Suprapubic skin (tissue), 4 donors: ENCODE data around the gene FAM200B. TPM values are rescaled to one million over a fixed set of nuclear protein-coding genes. Genes with fewer than 3 reads are reported as not detected.

Experiments used
- DNase-seq, 2 donors: peaks; one replicate each; pipeline ENCODE4 v3.0.0-alpha.2; 2019; ENCODE audit warnings: low spot score in 2 of 2
- H3K27ac ChIP-seq: fragments of 200-600 bp; sonication (generic); one replicate; pipeline ENCODE4 v1.5.1; 2019
- H3K27me3 ChIP-seq: fragments of 200-600 bp; sonication (generic); one replicate; pipeline ENCODE4 v1.5.1; 2019
- H3K36me3 ChIP-seq: fragments of 200-600 bp; sonication (generic); one replicate; pipeline ENCODE4 v1.5.1; 2019
- H3K4me1 ChIP-seq: fragments of 200-600 bp; sonication (generic); one replicate; pipeline ENCODE4 v1.5.1; 2019
- H3K4me3 ChIP-seq: fragments of 200-600 bp; sonication (generic); one replicate; pipeline ENCODE4 v1.5.1; 2019; ENCODE audit warnings: mild to moderate bottlenecking
- H3K9me3 ChIP-seq: fragments of 200-600 bp; sonication (generic); one replicate; pipeline ENCODE4 v1.5.1; 2019
- EP300 ChIP-seq: sonication (generic); formaldehyde crosslinking; IDR thresholded peaks from one replicate; pipeline ENCODE4 v1.6.1; 2017; ENCODE audit warnings: antibody characterized with exemption
- POLR2A ChIP-seq, 2 donors: fragments of 450-650 bp; IDR thresholded peaks; one replicate each; pipeline ENCODE4 v1.6.1; 2017; ENCODE audit warnings: antibody characterized with exemption in 2 of 2, mild to moderate bottlenecking in 2 of 2, moderate library complexity in 2 of 2
- POLR2AphosphoS5 ChIP-seq, 3 donors: sonication (generic); formaldehyde crosslinking; IDR thresholded peaks; one replicate each; pipeline ENCODE4 v1.6.1; 2017; ENCODE audit warnings: antibody characterized with exemption in 3 of 3
- WGBS: methylation state at CpG from one replicate; pipeline ENCODE4 v1.1.5; 2018; 5-methylcytosine and 5-hydroxymethylcytosine counted together
- total RNA-seq, 4 donors: library from RNA; depleted of rRNA; stranded (reverse); fragments of >200 nt; gene quantifications; one replicate each; pipeline ENCODE4 v1.1.0, GENCODE V29; 2016
- TF ChIP-seq, protein P1 (sequence below), 2 donors: fragments of 200-600 bp in 1 of 2; fragments of 450-650 bp in 1 of 2; sonication (generic) in 1 of 2; IDR thresholded peaks; one replicate each; pipeline ENCODE4 v1.5.1; 2016 to 2019; ENCODE audit warnings: antibody characterized with exemption in 2 of 2, mild to moderate bottlenecking in 1 of 2, moderate library complexity in 1 of 2

Gene FAM200B
- total RNA-seq, 4 donors from 2014 or later, result 18.6 to 39.0 (median 27.5) TPM

DNA sequence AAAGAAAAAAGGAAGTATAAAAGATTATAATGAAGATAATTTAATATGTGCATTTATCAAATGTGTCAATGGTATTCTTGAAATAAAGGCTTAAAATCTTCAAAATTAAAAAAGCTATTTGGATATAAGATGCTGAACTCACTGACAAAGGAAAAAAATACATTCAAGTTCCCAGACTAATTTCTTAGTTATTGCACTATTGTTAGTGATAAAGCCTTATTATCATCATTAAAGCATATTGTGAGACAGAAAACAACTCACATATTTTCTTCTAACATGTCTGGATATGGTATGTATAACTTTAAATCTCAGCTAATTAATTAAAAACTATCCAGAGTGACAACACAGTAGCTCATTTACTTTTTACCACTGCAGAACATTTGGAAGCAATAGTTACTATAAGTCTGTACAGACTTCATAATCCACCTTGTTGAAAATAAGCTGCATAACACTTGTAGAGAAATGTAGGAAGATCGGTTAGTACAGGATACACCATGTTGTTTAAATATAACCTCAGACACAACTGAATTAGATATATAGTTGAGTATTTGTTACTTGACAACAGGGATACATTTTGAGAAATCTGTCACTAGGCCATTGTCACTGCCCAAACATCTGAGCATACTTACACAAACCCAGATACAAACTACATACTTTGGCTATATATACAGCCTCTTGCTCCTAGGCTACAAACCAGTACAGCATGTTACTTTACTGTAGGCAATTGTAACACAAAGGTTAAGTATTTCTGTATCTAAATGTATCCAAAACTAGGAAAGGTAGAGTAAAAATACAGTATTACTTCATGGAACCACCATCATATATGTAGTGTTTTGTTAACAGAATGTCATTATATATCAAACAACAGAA, 12.8 kb upstream of the FAM200B start:
- H3K4me3 ChIP-seq, result no peak overlapping the region
- DNase-seq, result no peak
- 81% methylated on average over 1 of the region's 1 CpG for WGBS
- no peak overlapping the region for H3K27ac ChIP-seq
- H3K4me1 ChIP-seq, result peaks cover 9% of the 10 kb centered on the region
- no peaks in the 10 kb centered on the region for H3K9me3 ChIP-seq
- no peaks in the 10 kb centered on the region for H3K27me3 ChIP-seq
- no peaks in the 10 kb centered on the region for H3K36me3 ChIP-seq
- TF ChIP-seq POLR2A (IDR thresholded peaks at IDR 0.05) (no peak), EP300 (no peak), POLR2AphosphoS5 (IDR thresholded peaks at IDR 0.05) (no peak)
- TF ChIP-seq, protein P1, sequence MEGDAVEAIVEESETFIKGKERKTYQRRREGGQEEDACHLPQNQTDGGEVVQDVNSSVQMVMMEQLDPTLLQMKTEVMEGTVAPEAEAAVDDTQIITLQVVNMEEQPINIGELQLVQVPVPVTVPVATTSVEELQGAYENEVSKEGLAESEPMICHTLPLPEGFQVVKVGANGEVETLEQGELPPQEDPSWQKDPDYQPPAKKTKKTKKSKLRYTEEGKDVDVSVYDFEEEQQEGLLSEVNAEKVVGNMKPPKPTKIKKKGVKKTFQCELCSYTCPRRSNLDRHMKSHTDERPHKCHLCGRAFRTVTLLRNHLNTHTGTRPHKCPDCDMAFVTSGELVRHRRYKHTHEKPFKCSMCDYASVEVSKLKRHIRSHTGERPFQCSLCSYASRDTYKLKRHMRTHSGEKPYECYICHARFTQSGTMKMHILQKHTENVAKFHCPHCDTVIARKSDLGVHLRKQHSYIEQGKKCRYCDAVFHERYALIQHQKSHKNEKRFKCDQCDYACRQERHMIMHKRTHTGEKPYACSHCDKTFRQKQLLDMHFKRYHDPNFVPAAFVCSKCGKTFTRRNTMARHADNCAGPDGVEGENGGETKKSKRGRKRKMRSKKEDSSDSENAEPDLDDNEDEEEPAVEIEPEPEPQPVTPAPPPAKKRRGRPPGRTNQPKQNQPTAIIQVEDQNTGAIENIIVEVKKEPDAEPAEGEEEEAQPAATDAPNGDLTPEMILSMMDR (IDR thresholded peaks at IDR 0.05), result no peak

DNA sequence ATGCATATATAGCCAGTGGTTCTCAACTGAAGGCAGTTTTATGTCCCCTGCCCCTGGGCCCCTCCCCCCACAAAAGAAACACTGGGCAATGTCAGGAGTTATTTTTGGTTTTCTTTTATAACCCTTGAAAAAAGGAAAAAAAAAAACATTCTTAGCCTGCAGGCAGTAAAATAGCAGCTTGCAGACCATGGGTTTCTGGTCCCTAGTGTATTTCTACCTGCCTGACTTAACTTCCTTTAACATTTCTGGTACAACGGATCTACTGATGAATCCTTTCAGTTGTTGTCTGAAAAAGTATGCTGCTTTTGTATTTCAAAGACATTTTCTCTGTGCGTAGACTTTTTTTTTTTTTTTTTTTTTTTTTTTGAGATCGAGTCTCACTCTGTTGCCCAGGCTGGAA, 11.1 kb upstream of the FAM200B start:
- Histone ChIP-seq H3K4me1 (peaks cover 7% of the 10 kb centered on the region), H3K36me3 (no peaks in the 10 kb centered on the region), H3K27me3 (no peaks in the 10 kb centered on the region), H3K4me3 (no peak overlapping the region), H3K9me3 (no peaks in the 10 kb centered on the region), H3K27ac (no peak overlapping the region)
- TF ChIP-seq, protein P1 (IDR thresholded peaks at IDR 0.05), result no peak
- TF ChIP-seq POLR2A (IDR thresholded peaks at IDR 0.05) (no peak), EP300 (no peak), POLR2AphosphoS5 (IDR thresholded peaks at IDR 0.05) (no peak)
- no peak for DNase-seq
- 92% methylated on average over 3 of the region's 3 CpGs for WGBS

DNA sequence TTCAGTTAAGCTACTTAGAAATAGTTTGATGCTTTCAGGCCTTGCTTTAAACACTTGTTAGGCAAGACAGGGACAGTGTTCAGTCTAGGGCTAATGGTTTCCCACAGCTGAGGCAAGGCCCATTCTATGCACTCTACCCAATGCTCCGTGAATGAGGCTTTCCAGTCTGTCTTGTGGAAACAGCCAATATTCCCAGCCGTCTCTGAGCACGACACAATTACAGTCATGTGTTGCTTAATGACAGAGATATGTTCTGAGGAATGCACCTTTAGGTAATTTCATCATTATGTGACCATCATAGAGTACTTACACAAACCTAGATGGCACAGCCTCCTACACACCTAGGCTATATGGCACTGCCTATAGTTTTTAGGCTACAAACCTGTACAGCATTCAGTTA, 9.5 kb upstream of the FAM200B start:
- DNase-seq, result no peak
- no peaks in the 10 kb centered on the region for H3K27me3 ChIP-seq
- H3K9me3 ChIP-seq, result no peaks in the 10 kb centered on the region
- H3K36me3 ChIP-seq, result no peaks in the 10 kb centered on the region
- TF ChIP-seq POLR2A (IDR thresholded peaks at IDR 0.05), result no peak
- TF ChIP-seq EP300, result no peak
- no peak overlapping the region for H3K4me3 ChIP-seq
- no peak overlapping the region for H3K27ac ChIP-seq
- no peaks in the 10 kb centered on the region for H3K4me1 ChIP-seq
- 88% methylated on average over 3 of the region's 3 CpGs for WGBS

DNA sequence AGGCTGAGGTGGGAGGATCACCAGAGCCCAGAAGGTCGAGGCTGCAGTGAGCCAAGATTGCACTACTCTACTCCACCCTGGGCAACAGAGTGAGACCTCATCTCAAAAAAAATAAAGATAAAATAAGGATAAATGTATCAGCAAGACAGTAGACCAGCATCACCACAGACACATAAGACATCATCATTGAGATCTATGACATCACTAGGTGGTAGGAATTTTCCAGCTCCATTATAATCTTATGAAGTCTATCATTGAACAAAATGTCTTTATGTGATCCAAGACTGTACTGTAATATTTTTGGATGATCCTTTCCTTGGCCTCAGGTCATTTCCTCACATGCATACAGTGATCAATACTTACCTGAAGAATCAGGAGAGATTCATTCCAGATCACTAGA, 8.3 kb upstream of the FAM200B start:
- H3K27me3 ChIP-seq, result no peaks in the 10 kb centered on the region
- no peak overlapping the region for H3K4me3 ChIP-seq
- no peak for TF ChIP-seq POLR2A (IDR thresholded peaks at IDR 0.05)
- TF ChIP-seq, protein P1 (IDR thresholded peaks at IDR 0.05), result no peak
- TF ChIP-seq POLR2AphosphoS5 (IDR thresholded peaks at IDR 0.05), result no peak
- no peak for TF ChIP-seq EP300
- no peaks in the 10 kb centered on the region for H3K36me3 ChIP-seq
- 94% methylated on average over 1 of the region's 1 CpG for WGBS
- no peaks in the 10 kb centered on the region for H3K4me1 ChIP-seq
- DNase-seq, result no peak
- no peak overlapping the region for H3K27ac ChIP-seq
- no peaks in the 10 kb centered on the region for H3K9me3 ChIP-seq

DNA sequence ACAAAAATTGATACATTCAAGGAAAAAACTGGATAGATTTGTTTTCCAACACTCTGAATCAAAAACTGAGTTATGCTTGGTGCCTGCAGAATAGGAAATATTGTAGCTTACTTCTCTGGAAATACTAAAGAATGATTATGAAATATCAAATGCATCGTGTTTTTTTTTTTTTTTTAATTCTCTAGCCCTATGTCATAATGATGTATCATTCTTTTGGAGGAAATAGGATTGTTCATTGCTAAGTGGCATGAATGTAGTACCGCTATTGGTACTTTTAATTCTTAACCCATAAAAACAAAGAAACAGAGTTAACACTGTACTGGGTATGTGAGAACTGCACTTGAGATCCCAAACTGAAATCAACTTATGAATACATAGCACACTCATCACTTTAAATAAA, 7.6 kb upstream of the FAM200B start:
- Histone ChIP-seq H3K4me3 (no peak overlapping the region), H3K27ac (no peak overlapping the region), H3K9me3 (no peaks in the 10 kb centered on the region), H3K36me3 (no peaks in the 10 kb centered on the region), H3K27me3 (no peaks in the 10 kb centered on the region), H3K4me1 (no peaks in the 10 kb centered on the region)
- WGBS, result 85% methylated on average over 2 of the region's 2 CpGs
- TF ChIP-seq POLR2A (IDR thresholded peaks at IDR 0.05) (no peak), POLR2AphosphoS5 (IDR thresholded peaks at IDR 0.05) (no peak), EP300 (no peak)
- TF ChIP-seq, protein P1 (IDR thresholded peaks at IDR 0.05), result no peak
- DNase-seq, result no peak
